GM19463 (cell line): ENCODE measurements around the gene ZNF446.
"Not testable (repeated sequence)": the region's sequence is repeated elsewhere in the genome, so short reads cannot be mapped to it uniquely, and the experiment has no call there.

ENCODE experiments used
- ATAC-seq: cut with Tn5 transposase; IDR thresholded peaks from one replicate; pipeline ENCODE4 v1.9.1; 2021; ENCODE audit warnings: mild to moderate bottlenecking, moderate library complexity; ENCODE audit not compliant: unreplicated experiment

ZNF446 gene

DNA sequence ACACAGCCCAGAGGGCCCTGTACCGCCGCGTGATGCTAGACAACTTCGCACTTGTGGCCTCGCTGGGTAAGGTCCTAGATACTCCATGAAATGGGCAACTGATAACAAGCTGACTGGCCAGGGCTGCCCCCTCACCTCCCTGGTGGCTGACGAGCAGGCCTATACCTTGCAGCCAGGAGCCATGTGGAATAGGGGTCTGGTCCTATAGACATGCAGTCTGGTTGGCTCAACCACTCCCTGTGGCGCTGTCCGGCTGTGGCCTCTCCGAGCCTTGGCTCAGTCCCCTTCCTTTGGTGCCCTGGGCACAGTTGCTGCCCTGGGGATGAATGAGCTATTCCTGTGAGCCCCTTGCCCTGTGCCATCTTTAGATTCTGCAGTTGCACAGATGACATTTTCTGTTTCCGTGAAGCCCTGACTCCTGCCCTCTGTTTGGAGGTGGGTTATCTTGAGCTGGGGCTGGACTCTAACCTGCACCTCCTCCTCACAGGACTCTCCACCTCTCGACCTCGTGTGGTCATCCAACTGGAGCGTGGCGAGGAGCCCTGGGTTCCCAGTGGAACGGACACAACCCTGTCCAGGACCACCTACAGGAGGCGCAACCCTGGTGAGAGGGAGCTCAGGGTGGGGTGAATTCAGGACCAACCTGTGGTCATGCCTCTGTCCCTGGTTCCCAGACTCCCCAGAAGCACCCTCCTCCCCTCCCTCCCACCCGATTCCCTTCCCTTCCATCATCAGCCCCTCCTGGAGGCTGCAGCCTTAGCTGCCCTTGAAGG, 6.7 kb upstream of the ZNF446 start:
- no peak for ATAC-seq

DNA sequence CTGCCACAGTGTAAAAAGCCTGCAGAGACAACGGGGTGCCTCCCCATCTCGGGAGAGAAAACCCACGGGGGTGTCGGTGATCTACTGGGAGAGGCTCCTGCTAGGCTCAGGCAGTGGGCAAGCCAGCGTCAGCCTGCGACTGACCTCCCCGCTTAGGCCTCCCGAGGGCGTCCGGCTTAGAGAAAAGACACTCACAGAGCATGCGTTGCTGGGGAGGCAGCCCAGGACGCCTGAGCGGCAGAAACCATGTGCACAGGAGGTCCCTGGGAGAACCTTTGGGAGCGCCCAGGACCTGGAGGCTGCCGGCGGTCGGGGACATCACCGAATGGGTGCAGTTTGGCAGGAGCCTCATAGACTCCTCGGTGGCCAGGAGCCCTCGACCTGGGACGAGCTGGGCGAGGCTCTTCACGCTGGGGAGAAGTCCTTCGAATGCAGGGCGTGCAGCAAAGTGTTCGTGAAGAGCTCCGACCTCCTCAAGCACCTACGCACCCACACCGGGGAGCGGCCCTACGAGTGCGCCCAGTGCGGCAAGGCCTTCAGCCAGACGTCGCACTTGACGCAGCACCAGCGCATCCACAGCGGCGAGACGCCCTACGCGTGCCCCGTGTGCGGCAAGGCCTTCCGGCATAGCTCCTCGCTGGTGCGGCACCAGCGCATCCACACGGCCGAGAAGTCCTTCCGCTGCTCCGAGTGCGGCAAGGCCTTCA, 5.2 kb upstream of the ZNF446 start:
- not testable (repeated sequence) for ATAC-seq

DNA sequence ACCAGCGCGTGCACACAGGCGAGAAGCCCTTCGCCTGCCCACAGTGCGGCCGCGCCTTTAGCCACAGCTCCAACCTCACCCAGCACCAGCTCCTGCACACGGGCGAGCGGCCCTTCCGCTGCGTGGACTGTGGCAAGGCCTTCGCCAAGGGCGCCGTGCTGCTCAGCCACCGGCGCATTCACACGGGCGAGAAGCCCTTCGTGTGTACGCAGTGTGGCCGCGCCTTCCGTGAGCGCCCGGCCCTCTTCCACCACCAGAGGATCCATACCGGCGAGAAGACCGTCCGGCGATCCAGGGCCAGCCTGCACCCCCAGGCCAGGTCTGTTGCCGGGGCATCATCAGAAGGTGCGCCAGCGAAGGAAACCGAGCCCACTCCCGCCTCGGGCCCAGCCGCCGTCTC, 4.4 kb upstream of the ZNF446 start:
- no peak for ATAC-seq

DNA sequence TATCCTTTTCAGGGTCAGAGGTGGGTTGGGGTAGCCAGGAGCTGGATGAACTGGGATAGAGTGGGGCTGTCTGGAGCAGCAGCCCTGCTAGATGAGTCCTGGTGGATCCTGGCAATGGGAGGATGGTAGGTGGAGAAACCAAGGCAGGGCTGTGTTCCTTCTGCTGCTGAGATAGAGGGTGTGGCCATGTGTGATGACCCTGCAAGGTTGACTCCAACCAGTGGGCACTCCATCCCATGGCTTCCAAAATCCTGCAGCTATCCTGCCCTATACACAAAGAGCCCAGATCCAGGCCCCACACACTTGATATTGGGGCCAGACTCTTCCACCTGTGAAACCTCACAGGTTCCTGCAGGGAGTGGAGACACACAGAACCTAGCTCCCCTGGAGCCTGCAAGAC, 2.4 kb upstream of the ZNF446 start:
- ATAC-seq = no peak

DNA sequence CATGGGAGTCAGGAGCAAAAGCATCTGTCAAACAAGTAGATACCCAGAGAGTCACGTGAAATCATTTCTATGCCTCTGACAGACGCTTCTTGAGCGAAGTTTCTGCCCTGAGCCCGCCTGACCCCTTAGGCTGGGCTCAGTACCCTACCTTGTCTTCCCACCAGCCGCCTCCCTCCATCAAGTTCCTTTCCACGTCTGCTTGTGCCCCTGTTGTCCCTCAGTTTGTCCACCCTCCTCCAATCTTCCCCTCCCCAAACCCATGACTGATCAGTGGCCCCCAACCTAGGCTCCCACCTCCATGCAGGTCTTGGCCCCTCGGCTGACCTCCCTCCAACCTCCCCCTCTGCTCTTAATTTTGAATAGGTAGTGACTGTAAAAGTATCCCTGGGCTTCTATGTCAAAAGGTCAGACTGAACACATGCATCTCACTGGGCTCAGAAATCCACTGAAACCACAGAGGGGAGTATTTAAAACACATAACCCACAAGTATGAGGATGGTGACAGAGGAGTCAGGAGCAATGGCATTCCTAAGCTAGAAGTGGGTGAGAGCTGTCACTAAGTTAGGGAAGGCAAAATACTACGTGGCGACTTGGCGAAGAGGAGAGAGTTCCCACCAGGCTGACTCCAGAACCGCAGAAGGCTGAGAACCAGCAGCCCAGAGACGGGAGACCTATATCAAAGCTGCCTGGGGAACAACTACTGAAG, 1.7 kb upstream of the ZNF446 start:
- ATAC-seq = no peak

DNA sequence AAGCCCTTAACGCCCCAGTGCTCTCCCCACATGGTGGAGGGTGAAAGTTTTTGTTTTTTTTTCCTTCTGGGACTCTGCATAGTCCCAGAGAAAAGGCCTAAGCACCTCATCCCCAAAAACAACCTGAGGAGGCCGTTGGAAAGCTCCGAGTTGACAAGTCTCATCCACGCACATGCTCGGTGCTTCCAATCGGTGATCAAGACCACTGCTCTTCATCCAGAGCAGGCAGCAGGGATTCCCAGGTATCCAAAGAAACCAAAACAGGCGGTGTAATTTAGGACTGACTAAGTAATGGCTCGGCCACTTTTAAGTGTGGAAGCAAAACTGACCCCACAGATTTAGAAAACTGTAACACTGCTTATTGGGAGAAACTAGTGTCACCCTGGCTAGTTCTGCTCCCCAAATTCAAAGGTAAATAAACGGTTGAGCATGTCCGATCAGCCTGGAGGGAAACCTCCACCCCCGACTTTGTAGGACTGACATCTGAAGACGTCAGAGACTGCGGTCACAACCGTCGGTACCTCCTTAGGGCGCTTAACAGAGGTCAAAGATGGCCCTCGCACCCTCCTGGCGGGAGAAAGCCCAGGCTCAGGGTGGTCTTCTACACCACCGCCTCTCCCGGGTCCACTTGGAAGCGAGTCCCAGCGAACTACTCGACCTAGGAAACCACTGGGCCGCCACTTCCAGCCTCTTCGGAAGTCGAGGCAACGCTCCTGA, 997 bp upstream of the ZNF446 start:
- ATAC-seq = no peak

DNA sequence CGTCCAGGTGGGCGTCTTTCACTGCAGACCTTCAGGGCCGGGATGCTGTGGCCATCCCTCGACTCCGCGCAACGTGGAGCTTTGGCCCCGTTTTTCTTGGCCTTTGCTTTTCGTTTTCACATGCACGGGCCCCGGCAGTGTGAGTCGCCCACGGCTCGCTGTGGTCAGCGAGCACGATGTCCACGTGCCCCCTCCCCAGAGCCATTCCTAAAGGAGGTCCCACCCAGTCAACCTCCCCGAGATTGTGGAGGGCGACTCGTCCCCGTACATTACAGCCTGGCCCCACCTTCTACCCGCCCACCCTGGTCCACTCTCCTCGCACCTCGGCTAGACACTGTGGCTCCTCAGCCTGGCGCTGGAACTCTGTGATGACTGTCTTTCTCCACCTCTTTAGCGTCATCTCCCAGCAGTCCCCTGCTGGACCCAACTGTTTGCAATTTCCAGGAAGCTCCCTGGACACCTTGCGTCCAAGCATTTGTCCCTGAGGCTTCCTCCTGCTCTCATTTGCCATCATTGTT, 405 bp downstream of the ZNF446 start:
- no peak for ATAC-seq

DNA sequence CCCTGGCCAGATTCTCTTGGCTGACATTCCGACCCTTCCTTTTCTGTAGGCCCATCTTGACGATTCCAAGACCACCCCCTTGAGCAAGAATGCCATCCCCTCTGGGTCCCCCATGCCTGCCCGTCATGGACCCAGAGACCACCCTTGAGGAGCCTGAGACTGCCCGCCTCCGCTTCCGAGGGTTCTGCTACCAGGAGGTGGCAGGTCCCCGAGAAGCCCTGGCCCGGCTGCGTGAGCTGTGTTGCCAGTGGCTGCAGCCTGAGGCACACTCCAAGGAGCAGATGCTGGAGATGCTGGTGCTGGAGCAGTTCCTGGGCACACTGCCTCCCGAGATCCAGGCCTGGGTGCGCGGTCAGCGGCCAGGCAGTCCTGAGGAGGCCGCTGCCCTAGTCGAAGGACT, 978 bp downstream of the ZNF446 start:
- no peak for ATAC-seq

DNA sequence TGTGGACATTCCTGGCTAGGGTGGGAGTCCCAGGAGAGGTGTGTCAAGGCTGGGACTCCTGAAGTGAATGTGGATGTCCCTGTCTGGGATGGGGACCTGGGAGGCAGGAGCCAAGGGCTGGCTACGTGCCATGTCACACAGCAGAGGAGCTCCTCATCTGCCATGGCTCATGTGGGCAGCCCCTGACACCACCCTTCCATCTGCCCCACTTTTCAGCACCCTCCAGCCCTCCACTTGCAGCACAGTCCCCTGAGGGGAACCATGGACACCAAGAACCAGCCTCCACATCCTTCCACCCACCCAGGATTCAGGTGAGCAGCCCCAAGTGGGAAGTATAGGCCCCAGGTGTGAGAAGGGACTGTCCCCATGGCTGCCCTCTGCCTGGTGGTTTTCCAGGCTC, 1.7 kb downstream of the ZNF446 start:
- no peak for ATAC-seq

DNA sequence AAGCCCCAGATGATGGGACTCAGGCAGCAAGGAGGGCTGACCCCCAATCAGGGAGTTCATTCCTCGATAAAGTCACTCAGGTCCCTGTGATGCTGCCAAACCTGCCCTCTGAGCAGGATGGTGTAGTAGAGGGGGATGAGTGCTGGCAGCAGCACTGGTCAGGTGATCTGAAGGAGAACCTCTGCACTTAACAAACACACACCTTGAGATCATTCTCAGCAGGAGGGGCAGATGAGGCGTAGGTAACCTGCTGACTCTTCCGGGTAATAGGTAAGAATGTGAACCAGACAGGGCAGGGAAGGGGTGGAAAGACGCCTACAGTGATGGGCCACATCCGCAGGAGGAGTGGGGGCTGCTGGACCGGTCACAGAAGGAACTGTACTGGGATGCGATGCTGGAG, 3.2 kb downstream of the ZNF446 start:
- no peak for ATAC-seq

DNA sequence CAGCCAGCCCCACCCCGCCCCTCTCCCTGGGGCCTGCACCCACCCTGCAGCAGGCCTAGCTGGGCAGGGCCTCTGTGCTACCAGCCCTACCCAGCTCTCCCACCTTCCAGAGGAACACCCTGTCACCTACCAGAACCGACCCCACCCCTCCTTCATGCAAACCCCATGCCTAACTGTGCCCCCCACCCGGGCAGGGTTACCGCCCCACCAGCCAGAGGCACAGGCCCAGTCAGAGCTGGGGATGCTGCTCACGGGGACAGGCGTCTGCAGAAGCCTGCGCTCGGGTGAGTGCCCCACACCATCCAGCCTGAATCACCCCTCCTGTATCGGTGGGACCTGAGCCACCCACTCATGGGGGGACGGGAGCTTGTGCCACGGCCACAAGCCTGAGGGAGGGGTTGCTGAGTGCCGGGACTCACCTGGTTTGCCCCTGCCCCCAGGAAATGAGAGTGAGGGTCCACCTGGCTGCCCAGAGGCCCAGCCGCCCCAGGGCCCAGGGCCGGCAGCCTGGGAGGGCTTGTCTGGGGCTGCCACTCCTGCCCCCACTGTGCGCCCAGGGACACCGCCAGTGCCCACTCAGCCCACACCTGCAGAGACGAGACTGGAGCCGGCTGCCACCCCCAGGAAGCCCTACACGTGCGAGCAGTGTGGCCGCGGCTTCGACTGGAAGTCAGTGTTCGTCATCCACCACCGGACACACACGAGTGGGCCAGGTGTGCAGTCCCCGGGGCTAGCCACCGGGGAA, 3.8 kb downstream of the ZNF446 start:
- no peak for ATAC-seq

DNA sequence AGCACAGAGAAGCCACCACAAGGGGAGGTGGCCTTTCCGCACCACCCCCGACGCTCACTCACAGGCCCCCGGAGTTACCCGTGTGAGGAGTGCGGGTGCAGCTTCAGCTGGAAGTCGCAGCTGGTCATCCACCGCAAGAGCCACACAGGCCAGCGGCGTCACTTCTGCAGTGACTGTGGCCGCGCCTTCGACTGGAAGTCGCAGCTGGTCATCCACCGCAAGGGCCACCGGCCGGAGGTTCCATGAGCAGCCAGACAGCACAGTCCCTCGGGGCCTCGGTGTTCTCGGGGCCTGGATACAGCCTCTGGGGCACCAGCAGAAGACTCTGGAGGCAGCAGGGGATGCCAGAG, 4.3 kb downstream of the ZNF446 start:
- no peak for ATAC-seq

DNA sequence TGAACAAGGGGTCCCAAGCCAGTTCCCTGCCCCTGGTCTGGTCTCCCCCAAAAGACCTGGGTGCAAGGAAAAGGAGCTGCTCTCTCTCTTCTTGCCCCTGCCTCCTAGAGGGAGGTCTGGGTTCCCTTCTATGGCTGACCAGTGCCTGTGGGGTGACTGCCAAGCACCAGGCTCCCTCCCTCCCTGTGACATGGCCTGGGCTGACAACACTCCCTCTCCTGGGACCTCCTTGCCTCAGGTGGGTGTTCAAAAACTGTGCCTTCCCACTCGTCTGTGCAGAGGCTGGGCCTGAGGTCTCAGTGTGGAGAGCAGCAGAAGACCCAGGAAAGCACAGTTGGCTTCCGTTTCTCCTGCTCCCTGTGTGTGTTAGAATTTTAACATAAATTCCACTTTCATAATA, 4.7 kb downstream of the ZNF446 start:
- ATAC-seq = no peak

DNA sequence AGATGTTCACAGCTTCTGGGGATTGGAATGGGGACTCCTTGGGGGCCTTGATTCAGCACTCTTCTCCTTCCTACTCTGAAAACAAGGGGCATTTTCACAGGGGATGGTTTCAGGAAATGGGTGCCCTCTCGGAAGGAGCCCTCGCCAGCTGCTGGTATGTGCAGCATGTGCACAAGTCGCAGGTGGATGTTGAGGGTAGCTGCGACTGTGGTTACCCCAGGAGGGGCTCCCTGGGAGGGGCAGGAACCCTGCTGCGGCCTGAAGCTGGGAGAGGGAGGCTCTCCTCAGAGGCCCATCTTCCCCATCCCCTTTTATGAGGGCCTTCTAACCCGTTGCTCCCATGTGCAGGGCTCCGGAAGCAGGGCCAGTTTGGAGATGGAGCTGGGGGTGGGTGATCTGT, 6.2 kb downstream of the ZNF446 start:
- ATAC-seq = no peak

DNA sequence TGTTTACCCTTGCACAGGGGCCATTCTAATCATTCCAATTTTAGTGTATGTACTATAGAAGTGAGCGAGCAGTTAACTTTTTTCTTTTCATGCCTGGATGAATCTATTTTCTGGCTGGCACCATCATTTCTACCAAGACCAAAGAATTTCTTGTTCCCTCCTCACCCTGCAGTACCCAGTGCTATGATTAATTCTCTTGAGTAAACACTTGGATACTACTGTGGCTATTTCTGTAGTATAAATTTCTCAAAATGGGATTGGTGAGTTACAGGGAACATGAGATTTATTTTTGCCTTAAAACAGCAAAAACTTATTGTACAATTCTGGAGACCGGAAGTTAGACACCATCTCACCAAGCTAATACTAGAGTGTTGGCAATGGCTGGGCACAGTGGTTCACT, 7.6 kb downstream of the ZNF446 start:
- no peak for ATAC-seq

DNA sequence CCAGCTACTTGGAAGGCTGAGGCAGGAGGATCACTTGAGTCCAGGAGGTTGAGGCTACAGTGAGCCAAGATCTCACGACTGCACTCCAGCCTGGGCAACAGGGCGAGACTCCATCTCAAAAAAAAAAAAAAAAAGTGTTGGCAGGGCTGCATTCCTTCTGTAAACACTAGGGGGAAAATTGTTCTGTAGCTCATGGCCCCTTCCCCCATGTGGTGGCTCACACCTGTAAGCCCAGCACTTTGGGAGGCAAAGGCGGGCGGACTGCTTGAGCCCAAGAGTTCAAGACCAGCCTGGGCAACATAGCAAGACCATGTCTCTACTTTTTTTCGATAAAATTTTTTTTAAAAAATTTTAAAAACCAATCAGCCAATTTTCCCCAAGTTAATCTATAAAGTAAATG, 8.2 kb downstream of the ZNF446 start:
- not testable (repeated sequence) for ATAC-seq

DNA sequence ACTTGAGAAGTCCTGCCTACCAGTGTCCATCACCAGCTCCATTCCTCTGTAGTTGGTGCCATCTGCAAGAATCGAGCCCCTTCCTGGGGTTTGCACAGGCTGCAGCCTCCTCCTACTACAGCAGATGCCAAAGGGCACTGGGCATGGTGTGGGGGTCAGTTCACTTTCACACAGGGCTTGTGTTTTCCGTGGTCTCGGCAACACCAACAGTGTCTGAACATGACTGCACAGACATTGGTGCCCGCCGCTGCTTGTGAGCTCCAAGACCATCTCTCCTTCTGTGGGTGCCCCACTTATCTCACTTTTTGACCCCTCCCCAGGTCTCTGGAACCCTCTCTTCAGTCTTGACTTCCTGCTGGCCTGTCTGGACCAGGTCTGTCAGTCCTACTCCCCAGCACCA, 15.2 kb downstream of the ZNF446 start:
- no peak for ATAC-seq

DNA sequence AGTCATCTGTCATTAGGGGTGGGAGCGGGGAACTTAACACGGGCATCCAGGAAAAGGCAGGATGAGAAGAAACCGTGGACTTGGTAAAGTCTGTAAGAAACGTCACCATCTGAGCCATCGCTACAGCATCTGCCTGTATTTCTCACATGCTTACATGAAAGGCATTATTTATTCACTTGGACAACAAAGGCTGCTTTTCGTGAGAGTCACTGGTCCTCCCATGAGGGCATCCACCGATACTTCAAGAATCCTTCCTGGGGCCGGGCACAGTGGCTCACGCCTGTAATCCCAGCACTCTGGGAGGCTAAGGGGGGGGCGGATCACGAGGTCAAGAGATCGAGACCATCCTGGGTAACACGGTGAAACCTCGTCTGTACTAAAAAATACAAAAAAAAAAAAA, 16.1 kb downstream of the ZNF446 start:
- no peak for ATAC-seq

DNA sequence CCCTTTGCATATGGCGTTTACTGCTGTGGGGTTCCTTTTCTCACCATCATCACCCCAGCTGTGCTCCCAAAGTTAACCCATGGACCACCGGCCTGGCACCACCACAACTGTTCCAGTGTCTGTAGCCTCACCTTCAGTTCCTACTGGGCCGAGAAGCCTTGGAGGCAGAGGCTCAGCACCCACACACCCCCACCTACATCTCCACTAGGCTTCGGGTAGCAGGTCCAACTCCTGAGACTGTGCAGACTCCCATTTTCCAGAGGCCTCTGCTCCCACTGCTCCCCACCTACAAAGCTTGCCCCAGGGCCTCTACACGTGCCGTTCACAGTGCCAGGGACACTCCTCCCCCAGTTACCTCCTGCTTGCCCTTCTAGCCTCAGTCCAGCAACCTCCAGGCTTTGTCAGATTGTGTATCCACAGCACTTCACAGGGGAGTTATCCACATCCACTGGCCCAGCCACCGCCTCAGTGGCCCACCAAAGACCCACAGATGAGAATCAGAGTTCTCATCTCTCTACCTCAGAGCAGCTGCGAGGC, 21.6 kb downstream of the ZNF446 start:
- ATAC-seq = no peak

DNA sequence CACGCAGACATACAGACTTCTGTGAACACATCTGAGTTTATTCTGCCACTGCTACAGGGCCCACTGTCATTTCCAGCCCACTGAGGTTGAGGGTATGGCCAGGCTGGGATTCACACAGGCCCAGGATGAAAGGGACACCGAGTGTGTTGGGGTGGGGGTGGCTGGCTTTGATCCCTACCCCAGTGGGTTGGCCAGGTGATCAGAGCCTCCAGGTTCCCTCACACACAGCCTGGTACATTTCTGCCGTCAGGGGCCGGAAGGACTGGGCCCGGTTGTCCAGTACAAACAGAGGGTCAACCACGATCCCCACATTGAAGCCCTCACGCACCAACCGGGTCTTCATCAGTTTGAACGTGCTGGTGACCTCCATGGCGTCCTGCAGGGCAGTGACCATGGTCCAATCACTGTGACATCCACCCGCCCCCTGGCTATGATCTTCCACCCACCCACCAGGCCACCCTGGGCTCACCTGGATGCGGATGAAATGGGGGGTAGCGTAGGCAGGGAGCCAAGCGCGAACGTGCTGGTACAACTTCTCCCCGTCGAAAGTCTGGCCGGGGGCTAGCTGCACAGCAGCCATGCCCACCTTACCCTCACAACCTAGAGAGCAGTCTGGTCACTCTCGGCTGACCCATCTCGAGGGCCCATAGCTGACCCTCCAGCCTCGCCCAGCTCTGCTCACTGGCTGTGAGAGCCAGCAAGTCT, 22.3 kb downstream of the ZNF446 start:
- ATAC-seq = no peak
